Lower lobe of right lung (tissue), 2 donors: ENCODE measurements around the gene PMM1. TPM values are rescaled to one million over a fixed set of nuclear protein-coding genes. Genes with fewer than 3 reads are reported as not detected.

Source experiments
- ATAC-seq, 2 donors: fragments of 200-7000 bp; cut with Tn5 transposase; one replicate each; pipeline ENCODE4 v1.9.1; 2020 to 2022; ENCODE audit warnings: mild to moderate bottlenecking in 2 of 2, moderate library complexity in 2 of 2
- DNase-seq: peaks from one replicate; pipeline ENCODE4 v3.0.0-alpha.2; 2020
- H3K27ac ChIP-seq: fragments of 200-600 bp; one replicate; pipeline ENCODE4 v1.8.0; 2022
- H3K27me3 ChIP-seq: fragments of 200-600 bp; one replicate; pipeline ENCODE4 v1.8.0; 2022; ENCODE audit warnings: low read depth
- H3K36me3 ChIP-seq: fragments of 200-600 bp; one replicate; pipeline ENCODE4 v1.8.0; 2022; ENCODE audit warnings: mild to moderate bottlenecking
- H3K4me1 ChIP-seq: fragments of 200-600 bp; one replicate; pipeline ENCODE4 v1.8.0; 2022
- H3K4me3 ChIP-seq: fragments of 200-600 bp; one replicate; pipeline ENCODE4 v1.8.0; 2022; ENCODE audit warnings: mild to moderate bottlenecking
- H3K9me3 ChIP-seq: fragments of 200-600 bp; one replicate; pipeline ENCODE4 v1.8.0; 2022
- CTCF ChIP-seq: fragments of 200-600 bp; IDR thresholded peaks from one replicate; pipeline ENCODE4 v1.8.0; 2022; ENCODE audit warnings: antibody characterized with exemption, mild to moderate bottlenecking
- intact Hi-C: fragments of 100-400 bp; cut with DNase I; formaldehyde crosslinking; loops from one replicate; pipeline ENCODE4 v1.11.0; 2022
- total RNA-seq: library from RNA; stranded (reverse); fragmentation: NEBNext Ultra II Directional; extraction: Animal tissue kit (Norgen Biotek cat#: 25700); gene quantifications from one replicate; pipeline ENCODE4 v1.2.1, GENCODE V29; 2021
- donor health status: DM: no; HTN: yes; CAD: no; lungs with severe emphysema.

The PMM1 gene
- total RNA-seq, 1 donor from 2014 or later, result 47.3 TPM

GRCh38 chr22:41625577-41625976 is 35.9 kb upstream of the PMM1 start:
- intact Hi-C loops, result no loop called here
- no peak overlapping the region for H3K4me3 ChIP-seq
- H3K9me3 ChIP-seq, result no peaks in the 10 kb centered on the region
- no peak overlapping the region for H3K27ac ChIP-seq
- no peaks in the 10 kb centered on the region for H3K27me3 ChIP-seq
- DNase-seq (no peak), ATAC-seq (no peak)
- peaks cover 17% of the 10 kb centered on the region for H3K4me1 ChIP-seq
- H3K36me3 ChIP-seq, result peaks cover 85% of the 10 kb centered on the region
- TF ChIP-seq CTCF, result no peak

GRCh38 chr22:41621911-41622179 is 32.2 kb upstream of the PMM1 start:
- Histone ChIP-seq H3K4me3 (peak overlapping the region; percentile 80), H3K27ac (peak overlapping the region; percentile 91), H3K4me1 (peaks cover 46% of the 10 kb centered on the region), H3K27me3 (no peaks in the 10 kb centered on the region), H3K36me3 (peaks cover 48% of the 10 kb centered on the region), H3K9me3 (no peaks in the 10 kb centered on the region)
- DNase-seq (no peak), ATAC-seq (no peak)
- intact Hi-C loops, result no loop called here
- no peak for TF ChIP-seq CTCF

- TF ChIP-seq CTCF, result no peak
- peaks cover 42% of the 10 kb centered on the region for H3K36me3 ChIP-seq
- H3K27ac ChIP-seq, result peak within 1 kb of the TSS; percentile 91
- H3K27me3 ChIP-seq, result no peaks in the 10 kb centered on the region
- DNase-seq (peak; percentile 100), ATAC-seq (peak; percentile 95 to 98)
- H3K4me3 ChIP-seq, result peak within 1 kb of the TSS; percentile 80
- no peaks in the 10 kb centered on the region for H3K9me3 ChIP-seq
- intact Hi-C loops, result no loop called here
- peaks cover 46% of the 10 kb centered on the region for H3K4me1 ChIP-seq
Measured at GRCh38 chr22:41621099-41621910, 31.7 kb upstream of the PMM1 start, which contains the start of gene XRCC6. TSS of gene XRCC6 (plus strand) at chr22:41621295. CDS start at chr22:41622005, 710 bp downstream.

GRCh38 chr22:41620589-41621098 is 31.0 kb upstream of the PMM1 start, which contains the start of gene DESI1:
TSS of gene DESI1 (minus strand) at chr22:41621043. CDS start at chr22:41620839, 204 bp downstream.
- Histone ChIP-seq H3K27ac (peak within 1 kb of the TSS; percentile 91), H3K27me3 (no peaks in the 10 kb centered on the region), H3K9me3 (no peaks in the 10 kb centered on the region), H3K36me3 (peaks cover 36% of the 10 kb centered on the region), H3K4me1 (peaks cover 46% of the 10 kb centered on the region), H3K4me3 (peak within 1 kb of the TSS; percentile 80)
- TF ChIP-seq CTCF, result no peak
- DNase-seq, result no peak
- ATAC-seq, result peak; percentile 52 to 55
- intact Hi-C loops, result no loop called here

GRCh38 chr22:41619979-41620588 is 30.4 kb upstream of the PMM1 start:
- TF ChIP-seq CTCF, result no peak
- peak; percentile 56 to 60 for ATAC-seq
- H3K27ac ChIP-seq, result peak overlapping the region; percentile 91
- H3K4me1 ChIP-seq, result peaks cover 46% of the 10 kb centered on the region
- peaks cover 30% of the 10 kb centered on the region for H3K36me3 ChIP-seq
- peak overlapping the region; percentile 80 for H3K4me3 ChIP-seq
- DNase-seq, result peak; percentile 67
- intact Hi-C loops, result no loop called here
- no peaks in the 10 kb centered on the region for H3K9me3 ChIP-seq
- H3K27me3 ChIP-seq, result no peaks in the 10 kb centered on the region
